GM12873 (cell line): ENCODE measurements around the gene TPST2.

Experiments
- TF ChIP-seq, protein P1 (sequence below): IDR thresholded peaks from 2 replicates; pipeline ENCODE4 v1.5.1; 2012; ENCODE audit warnings: low read depth, mild to moderate bottlenecking, moderate library complexity, low read length, control low read depth; ENCODE audit not compliant: insufficient read depth; ENCODE audit errors: missing control alignments

TPST2 gene

DNA sequence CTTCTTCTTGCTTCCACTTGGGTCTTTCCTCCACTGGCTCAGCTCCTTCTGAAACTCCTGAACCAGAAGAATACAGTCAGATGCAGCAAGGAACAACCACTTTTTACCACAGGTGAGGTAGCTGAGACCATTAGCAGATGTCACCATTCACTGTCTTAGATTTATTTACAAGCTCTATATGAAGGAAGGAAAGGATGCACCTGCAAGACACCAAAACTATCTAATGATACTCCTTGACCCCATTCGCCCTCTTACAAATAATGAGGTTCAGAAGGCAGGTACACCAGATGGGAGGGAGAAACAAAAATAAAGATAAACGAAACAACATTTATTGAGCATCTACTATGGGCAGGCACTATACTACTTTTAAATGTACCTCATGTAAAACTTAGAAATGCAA lies 87.9 kb downstream of the TPST2 start:
- TF ChIP-seq, protein P1, sequence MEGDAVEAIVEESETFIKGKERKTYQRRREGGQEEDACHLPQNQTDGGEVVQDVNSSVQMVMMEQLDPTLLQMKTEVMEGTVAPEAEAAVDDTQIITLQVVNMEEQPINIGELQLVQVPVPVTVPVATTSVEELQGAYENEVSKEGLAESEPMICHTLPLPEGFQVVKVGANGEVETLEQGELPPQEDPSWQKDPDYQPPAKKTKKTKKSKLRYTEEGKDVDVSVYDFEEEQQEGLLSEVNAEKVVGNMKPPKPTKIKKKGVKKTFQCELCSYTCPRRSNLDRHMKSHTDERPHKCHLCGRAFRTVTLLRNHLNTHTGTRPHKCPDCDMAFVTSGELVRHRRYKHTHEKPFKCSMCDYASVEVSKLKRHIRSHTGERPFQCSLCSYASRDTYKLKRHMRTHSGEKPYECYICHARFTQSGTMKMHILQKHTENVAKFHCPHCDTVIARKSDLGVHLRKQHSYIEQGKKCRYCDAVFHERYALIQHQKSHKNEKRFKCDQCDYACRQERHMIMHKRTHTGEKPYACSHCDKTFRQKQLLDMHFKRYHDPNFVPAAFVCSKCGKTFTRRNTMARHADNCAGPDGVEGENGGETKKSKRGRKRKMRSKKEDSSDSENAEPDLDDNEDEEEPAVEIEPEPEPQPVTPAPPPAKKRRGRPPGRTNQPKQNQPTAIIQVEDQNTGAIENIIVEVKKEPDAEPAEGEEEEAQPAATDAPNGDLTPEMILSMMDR, result no peak

DNA sequence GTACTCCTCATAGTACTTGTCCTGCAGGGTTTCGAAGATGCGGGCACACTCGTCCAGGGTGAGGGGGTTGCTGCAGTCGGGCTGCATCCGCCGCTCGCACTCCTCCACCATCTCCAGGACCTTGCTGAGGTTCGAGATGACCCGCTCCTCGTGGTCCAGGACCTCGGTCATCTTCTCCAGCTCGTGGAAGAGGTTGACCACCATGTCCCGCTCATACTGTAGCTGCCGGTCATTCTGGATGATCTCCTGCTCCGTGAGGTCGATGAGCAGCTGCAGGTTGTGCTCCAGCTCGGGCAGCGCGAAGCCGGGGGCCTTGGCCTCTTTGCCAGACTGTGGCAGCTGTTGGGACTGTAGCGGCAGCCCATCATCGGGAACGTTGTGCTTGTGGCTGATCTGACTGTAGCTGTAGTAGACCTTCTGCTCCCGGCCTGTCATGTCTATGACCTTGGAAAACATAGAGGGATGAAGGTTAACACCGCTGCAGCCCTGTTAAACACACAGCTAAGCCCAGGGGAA lies 90.7 kb downstream of the TPST2 start:
- TF ChIP-seq, protein P1, result no peak

DNA sequence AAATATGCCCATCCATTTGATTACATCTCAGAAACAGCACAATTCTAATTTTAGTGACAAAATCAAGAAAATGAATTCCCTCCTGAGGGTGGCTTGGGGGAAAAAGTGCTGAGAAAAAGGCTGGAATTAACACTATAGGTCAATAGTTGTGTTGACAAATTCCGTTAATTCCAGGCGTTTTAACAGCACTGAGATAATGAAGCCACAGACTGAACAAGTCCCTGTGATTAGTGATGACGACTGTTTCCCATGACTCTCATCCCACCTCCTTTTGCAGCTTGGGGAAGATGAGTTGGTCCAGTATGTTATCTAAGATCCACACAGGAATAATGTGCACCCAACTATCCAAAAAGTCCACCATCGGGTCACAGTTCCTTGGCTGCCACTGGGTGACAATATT lies 93.5 kb downstream of the TPST2 start:
- TF ChIP-seq, protein P1, result no peak

DNA sequence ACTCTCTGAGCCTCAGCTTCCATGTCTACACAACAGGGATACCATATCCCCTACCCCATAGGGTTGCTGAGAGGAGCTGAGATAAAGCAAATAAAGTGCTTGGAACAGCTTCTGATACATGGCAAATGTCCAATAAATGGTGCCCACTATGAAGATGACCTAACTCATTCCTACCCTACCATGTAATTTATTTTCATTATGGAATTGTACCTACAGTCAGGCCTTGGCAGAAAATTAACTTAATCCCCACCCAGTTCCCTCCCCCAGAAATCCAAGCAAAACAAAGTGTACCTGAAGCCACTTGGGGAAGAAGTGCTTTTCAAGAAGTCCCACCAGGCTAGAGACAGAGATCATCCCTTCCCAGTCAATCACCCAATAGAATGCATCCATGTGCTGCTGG lies 95.4 kb downstream of the TPST2 start:
- TF ChIP-seq, protein P1, result no peak

DNA sequence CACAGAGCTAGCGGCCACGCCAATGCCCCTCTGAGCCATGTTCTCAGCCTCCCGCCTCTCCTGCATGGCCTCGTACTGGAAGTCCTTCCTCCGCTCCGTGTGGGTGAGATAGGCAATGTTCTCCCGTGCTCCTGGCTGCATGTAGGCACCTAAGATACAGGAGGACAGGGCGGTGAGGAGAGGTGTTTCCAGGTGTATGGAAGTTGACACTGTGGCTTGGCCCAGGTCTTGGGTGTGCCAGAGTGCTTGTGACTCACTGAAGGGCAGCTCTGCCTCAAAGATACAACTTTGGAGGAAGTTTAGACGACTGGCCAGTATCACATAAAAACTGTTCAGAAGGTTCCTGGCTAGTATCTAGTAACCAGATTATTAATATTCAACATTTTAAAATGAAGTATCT lies 97.7 kb downstream of the TPST2 start:
- TF ChIP-seq, protein P1, result no peak

DNA sequence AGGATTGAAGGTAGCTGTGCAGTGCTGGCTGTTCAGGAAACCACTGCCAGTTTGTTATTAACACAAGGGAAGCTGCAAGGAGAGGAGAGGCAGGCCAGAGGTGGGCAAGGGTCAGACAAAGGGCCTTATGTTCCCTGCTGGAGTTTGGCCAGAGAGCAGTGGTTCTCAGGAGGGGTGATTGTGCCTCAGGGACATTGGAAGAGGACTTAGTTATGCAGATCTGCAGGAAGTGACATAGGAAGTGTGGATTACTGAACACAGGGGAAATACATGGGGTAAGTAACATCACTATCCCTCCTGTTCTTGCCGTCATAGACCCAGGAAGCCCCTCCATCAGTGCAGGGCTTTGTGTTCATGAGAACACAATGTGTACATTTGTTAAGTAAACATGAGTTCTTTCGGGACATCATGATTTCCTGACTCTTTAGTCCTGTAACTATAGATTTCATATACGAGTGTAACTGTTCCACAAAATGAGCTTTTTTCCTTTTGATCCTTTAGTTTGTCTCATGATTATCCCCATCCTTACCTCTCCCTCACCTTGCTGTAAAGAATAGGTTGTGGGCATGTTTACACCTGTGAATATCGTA lies 100.4 kb downstream of the TPST2 start:
- TF ChIP-seq, protein P1, result no peak

DNA sequence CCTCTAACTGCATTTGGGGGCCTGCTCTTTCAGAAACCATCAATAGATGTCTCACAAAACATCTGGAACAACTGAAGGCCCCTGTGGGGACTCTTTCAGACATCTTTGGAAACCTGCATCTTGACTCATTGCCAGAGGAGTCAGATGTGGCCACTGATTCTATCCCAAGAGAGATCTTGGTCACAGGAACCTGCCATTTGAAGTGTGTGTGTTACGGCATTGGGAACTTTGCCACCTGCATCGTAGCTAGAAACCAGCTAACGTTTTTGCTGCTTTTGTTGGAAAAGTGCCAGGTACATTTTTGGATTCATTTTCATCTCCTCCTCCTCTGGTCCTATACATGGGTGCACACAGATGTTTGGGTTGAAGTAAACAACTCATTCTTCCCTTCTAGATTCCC lies 101.9 kb downstream of the TPST2 start:
- TF ChIP-seq, protein P1, result no peak
